SK-N-SH treated with all-trans-retinoic acid at 6 μM for 48 hours (cell line): ENCODE results near the gene NUDT1.

Experiments used
- ATAC-seq: fragments of 200-7000 bp; cut with Tn5 transposase; 3 replicates; pipeline ENCODE4 v1.9.1; 2020; ENCODE audit warnings: mild to moderate bottlenecking, moderate library complexity
- BACH2 ChIP-seq: fragments of 250-450 bp; sonication (Bioruptor Pico); IDR thresholded peaks from 2 replicates; pipeline ENCODE4 v1.9.0; 2021; ENCODE audit warnings: mild to moderate bottlenecking, borderline replicate concordance
- ESRRG ChIP-seq: fragments of 250-450 bp; sonication (Bioruptor Pico); IDR thresholded peaks from 2 replicates; pipeline ENCODE4 v1.6.1; 2021; ENCODE audit warnings: mild to moderate bottlenecking
- GLIS3 ChIP-seq: fragments of 250-450 bp; sonication (Bioruptor Pico); IDR thresholded peaks from 2 replicates; pipeline ENCODE4 v1.5.0; 2020; ENCODE audit warnings: mild to moderate bottlenecking, moderate library complexity
- OSR1 ChIP-seq: fragments of 250-450 bp; sonication (Bioruptor Pico); IDR thresholded peaks from 2 replicates; pipeline ENCODE4 v1.8.0; 2022; ENCODE audit warnings: moderate library complexity, mild to moderate bottlenecking, inconsistent platforms
- PPARA ChIP-seq: fragments of 250-450 bp; sonication (Bioruptor Pico); IDR thresholded peaks from 2 replicates; pipeline ENCODE4 v1.5.0; 2020; ENCODE audit warnings: mild to moderate bottlenecking, borderline replicate concordance
- RARB ChIP-seq: fragments of 250-450 bp; sonication (Bioruptor Pico); IDR thresholded peaks from 2 replicates; pipeline ENCODE4 v1.8.0; 2021; ENCODE audit warnings: mild to moderate bottlenecking, moderate library complexity
- SNAI2 ChIP-seq: fragments of 250-450 bp; sonication (Bioruptor Pico); IDR thresholded peaks from 2 replicates; pipeline ENCODE4 v1.5.0; 2020; ENCODE audit warnings: mild to moderate bottlenecking, moderate library complexity
- TCF4 ChIP-seq: fragments of 250-450 bp; sonication (Bioruptor Pico); IDR thresholded peaks from 2 replicates; pipeline ENCODE4 v1.8.0; 2021; ENCODE audit warnings: mild to moderate bottlenecking, moderate library complexity, borderline replicate concordance
- ZC3H10 ChIP-seq: fragments of 250-450 bp; sonication (Bioruptor Pico); IDR thresholded peaks from 2 replicates; pipeline ENCODE4 v1.5.1; 2021; ENCODE audit warnings: mild to moderate bottlenecking, moderate library complexity
- ZFP3 ChIP-seq: fragments of 250-450 bp; sonication (Bioruptor Pico); IDR thresholded peaks from 2 replicates; pipeline ENCODE4 v1.5.0; 2020; ENCODE audit warnings: mild to moderate bottlenecking, moderate library complexity
- ZNF565 ChIP-seq: fragments of 450-650 bp; formaldehyde crosslinking; conservative IDR thresholded peaks from 2 replicates; pipeline ENCODE4 v1.5.0; 2020; ENCODE audit warnings: low read depth, mild to moderate bottlenecking, moderate library complexity
- ZNF70 ChIP-seq: fragments of 450-650 bp; formaldehyde crosslinking; IDR thresholded peaks from 2 replicates; pipeline ENCODE4 v1.5.0; 2020; ENCODE audit warnings: mild to moderate bottlenecking, moderate library complexity
- TF ChIP-seq, protein P1 (sequence below): fragments of 250-450 bp; sonication (Bioruptor Pico); IDR thresholded peaks from 2 replicates; pipeline ENCODE4 v1.5.0; 2020; ENCODE audit warnings: mild to moderate bottlenecking, moderate library complexity
- TF ChIP-seq, protein P2 (sequence below): fragments of 250-450 bp; sonication (Bioruptor Pico); IDR thresholded peaks from 2 replicates; pipeline ENCODE4 v1.8.0; 2020; ENCODE audit warnings: mild to moderate bottlenecking, moderate library complexity, borderline replicate concordance
- TF ChIP-seq, protein P3 (sequence below): fragments of 250-450 bp; sonication (Bioruptor Pico); IDR thresholded peaks from 2 replicates; pipeline ENCODE4 v1.8.0; 2021; ENCODE audit warnings: low read depth, mild to moderate bottlenecking, moderate library complexity, borderline replicate concordance
- TF ChIP-seq, protein P4 (sequence below): fragments of 250-450 bp; sonication (Bioruptor Pico); IDR thresholded peaks from 2 replicates; pipeline ENCODE4 v1.5.1; 2020; ENCODE audit warnings: low read depth, mild to moderate bottlenecking, moderate library complexity

Gene NUDT1

DNA sequence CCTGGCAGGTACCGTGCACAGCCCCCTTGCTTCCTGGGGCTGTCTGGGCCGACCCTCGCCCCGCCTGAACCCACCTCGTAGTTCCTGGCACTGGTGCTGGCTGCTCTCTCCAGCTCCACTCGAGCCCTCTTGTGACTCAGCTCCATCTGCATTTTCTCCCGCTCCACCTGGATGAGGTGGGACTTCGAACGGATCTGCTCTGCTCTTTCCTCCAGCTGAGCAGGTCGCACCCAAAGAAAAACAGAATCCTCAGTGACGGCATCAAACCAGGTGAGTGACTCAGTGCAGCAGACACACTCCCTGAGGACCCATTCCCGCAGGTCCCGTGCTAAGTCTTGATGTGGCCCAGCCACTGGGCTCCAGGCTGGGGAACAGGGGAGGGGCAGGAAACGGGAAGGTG lies 16.7 kb upstream of the NUDT1 start:
- no peak for ATAC-seq
- TF ChIP-seq, protein P1, sequence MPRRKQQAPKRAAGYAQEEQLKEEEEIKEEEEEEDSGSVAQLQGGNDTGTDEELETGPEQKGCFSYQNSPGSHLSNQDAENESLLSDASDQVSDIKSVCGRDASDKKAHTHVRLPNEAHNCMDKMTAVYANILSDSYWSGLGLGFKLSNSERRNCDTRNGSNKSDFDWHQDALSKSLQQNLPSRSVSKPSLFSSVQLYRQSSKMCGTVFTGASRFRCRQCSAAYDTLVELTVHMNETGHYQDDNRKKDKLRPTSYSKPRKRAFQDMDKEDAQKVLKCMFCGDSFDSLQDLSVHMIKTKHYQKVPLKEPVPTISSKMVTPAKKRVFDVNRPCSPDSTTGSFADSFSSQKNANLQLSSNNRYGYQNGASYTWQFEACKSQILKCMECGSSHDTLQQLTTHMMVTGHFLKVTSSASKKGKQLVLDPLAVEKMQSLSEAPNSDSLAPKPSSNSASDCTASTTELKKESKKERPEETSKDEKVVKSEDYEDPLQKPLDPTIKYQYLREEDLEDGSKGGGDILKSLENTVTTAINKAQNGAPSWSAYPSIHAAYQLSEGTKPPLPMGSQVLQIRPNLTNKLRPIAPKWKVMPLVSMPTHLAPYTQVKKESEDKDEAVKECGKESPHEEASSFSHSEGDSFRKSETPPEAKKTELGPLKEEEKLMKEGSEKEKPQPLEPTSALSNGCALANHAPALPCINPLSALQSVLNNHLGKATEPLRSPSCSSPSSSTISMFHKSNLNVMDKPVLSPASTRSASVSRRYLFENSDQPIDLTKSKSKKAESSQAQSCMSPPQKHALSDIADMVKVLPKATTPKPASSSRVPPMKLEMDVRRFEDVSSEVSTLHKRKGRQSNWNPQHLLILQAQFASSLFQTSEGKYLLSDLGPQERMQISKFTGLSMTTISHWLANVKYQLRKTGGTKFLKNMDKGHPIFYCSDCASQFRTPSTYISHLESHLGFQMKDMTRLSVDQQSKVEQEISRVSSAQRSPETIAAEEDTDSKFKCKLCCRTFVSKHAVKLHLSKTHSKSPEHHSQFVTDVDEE (CRISPR knock-in tag): no peak
- TF ChIP-seq GLIS3 (CRISPR knock-in tag) (no peak), RARB (CRISPR knock-in tag) (no peak)
- TF ChIP-seq, all 23 proteins: peak for 0

DNA sequence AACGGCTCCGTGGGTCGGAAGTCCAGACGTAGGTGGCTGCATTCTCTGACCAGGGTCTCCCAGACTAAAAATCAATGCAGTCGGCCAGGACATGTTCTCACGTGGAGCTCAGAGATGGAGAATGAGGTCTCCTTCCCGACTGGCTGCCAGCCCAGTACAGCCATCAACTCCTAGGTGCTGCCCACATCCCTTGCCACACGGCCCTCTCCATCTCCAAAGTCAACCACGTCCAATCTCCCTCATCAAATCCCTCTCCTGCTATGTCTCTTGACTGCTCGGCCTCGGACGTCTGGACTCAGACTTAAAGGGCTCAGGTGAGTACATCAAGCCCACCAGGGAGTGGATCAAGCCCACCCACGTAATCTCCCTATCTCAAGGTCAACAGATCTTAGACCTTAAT lies 16.2 kb upstream of the NUDT1 start:
- ATAC-seq: no peak
- no peak for TF ChIP-seq ESRRG (CRISPR knock-in tag)
- TF ChIP-seq, all 23 proteins: peak for 0

DNA sequence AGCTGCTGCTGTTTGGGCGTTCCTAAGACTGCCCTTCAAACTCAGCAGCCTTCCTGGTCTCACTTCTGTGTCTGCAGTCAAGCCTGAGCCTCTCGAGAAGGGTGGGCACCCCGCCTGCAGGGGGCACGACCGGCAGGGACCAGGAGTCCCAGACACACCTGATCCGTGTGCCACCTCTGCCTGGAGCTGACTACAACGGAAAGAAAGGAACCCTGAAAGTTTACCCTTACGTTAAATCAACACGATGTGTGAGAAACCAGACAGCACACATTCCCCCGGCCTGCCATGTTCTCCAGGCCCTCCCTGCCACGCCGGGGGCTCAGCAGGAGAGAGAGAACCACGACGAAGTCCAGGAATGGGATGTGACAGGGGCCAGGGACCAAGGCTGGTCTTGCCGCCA lies 14.3 kb upstream of the NUDT1 start:
- TF ChIP-seq TCF4 (CRISPR knock-in tag) (no peak), BACH2 (CRISPR knock-in tag) (no peak), ZC3H10 (CRISPR knock-in tag) (no peak), ZNF70 (CRISPR knock-in tag) (no peak), RARB (CRISPR knock-in tag) (no peak), OSR1 (no peak)
- TF ChIP-seq, protein P2, sequence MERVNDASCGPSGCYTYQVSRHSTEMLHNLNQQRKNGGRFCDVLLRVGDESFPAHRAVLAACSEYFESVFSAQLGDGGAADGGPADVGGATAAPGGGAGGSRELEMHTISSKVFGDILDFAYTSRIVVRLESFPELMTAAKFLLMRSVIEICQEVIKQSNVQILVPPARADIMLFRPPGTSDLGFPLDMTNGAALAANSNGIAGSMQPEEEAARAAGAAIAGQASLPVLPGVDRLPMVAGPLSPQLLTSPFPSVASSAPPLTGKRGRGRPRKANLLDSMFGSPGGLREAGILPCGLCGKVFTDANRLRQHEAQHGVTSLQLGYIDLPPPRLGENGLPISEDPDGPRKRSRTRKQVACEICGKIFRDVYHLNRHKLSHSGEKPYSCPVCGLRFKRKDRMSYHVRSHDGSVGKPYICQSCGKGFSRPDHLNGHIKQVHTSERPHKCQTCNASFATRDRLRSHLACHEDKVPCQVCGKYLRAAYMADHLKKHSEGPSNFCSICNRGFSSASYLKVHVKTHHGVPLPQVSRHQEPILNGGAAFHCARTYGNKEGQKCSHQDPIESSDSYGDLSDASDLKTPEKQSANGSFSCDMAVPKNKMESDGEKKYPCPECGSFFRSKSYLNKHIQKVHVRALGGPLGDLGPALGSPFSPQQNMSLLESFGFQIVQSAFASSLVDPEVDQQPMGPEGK (CRISPR knock-in tag): no peak
- TF ChIP-seq, protein P3, sequence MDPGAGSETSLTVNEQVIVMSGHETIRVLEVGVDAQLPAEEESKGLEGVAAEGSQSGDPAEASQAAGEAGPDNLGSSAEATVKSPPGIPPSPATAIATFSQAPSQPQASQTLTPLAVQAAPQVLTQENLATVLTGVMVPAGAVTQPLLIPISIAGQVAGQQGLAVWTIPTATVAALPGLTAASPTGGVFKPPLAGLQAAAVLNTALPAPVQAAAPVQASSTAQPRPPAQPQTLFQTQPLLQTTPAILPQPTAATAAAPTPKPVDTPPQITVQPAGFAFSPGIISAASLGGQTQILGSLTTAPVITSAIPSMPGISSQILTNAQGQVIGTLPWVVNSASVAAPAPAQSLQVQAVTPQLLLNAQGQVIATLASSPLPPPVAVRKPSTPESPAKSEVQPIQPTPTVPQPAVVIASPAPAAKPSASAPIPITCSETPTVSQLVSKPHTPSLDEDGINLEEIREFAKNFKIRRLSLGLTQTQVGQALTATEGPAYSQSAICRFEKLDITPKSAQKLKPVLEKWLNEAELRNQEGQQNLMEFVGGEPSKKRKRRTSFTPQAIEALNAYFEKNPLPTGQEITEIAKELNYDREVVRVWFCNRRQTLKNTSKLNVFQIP: no peak
- TF ChIP-seq, protein P4, sequence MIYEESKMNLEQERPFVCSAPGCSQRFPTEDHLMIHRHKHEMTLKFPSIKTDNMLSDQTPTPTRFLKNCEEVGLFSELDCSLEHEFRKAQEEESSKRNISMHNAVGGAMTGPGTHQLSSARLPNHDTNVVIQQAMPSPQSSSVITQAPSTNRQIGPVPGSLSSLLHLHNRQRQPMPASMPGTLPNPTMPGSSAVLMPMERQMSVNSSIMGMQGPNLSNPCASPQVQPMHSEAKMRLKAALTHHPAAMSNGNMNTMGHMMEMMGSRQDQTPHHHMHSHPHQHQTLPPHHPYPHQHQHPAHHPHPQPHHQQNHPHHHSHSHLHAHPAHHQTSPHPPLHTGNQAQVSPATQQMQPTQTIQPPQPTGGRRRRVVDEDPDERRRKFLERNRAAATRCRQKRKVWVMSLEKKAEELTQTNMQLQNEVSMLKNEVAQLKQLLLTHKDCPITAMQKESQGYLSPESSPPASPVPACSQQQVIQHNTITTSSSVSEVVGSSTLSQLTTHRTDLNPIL (CRISPR knock-in tag): no peak

DNA sequence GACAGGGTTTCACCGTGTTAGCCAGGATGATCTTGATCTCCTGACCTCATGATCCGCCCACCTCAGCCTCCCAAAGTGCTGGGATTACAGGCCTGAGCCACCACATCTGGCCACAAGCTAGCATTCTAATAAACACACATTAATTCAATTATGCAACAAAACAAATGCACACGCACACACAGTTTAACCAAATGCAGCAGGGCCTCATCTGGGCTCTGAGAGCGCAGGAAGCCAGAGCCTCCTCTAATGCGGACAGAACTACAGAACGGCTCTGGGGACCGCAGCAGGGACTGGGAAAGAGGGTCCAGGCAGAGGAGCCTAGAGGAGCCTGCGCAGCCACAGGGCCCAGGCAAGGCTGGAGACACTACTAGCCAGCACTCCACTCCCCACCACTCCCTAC lies 13.1 kb upstream of the NUDT1 start:
- TF ChIP-seq, protein P1 (CRISPR knock-in tag): no peak
- peak; percentile 66; the same call in 1 of the 2 replicates for TF ChIP-seq TCF4 (CRISPR knock-in tag)
- ATAC-seq: no peak

More for the DNA sequence above, 14.3 kb upstream of the NUDT1 start:
- ATAC-seq: no peak

DNA sequence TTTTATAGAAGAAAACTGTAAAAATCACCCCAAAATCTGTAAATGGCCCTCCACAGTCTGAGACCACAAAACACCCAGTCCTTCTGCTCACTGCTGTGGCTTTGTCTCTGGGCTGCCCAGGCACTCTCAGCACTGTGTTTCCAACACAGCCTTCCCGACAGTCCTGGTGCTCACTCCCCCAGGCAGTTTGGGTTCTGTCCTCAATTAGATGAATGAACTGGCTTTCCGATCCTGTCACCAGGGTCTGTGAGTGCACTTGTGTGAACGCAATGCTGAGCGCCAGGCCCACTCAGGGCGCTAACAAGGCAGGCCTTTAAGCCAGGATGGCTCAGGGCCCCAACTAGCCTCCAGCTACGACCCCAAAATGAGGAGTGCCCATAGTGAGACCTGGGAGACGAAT lies 12.6 kb upstream of the NUDT1 start:
- ATAC-seq: no peak
- no peak for TF ChIP-seq BACH2 (CRISPR knock-in tag)
- TF ChIP-seq, protein P1 (CRISPR knock-in tag): no peak
- TF ChIP-seq ZFP3: no peak
- no peak for TF ChIP-seq ZC3H10 (CRISPR knock-in tag)
- no peak for TF ChIP-seq ZNF565 (CRISPR knock-in tag)
- no peak for TF ChIP-seq SNAI2 (CRISPR knock-in tag)
- TF ChIP-seq, protein P2 (CRISPR knock-in tag): no peak
- TF ChIP-seq ZNF70 (CRISPR knock-in tag): no peak
- no peak for TF ChIP-seq PPARA (CRISPR knock-in tag)
- TF ChIP-seq GLIS3 (CRISPR knock-in tag): no peak
- TF ChIP-seq, protein P4 (CRISPR knock-in tag): no peak
